SK-N-SH (cell line): Measurements from ENCODE around the gene MRPS15. TPM values are rescaled to one million over a fixed set of nuclear protein-coding genes. Genes with fewer than 3 reads are reported as not detected.

ENCODE experiments used
- CTCF ChIA-PET: fragments of 300-600, 350-600 bp; formaldehyde crosslinking; extraction: SDS; loops from one replicate; lab custom pipeline; 2021; lab: Yijun Ruan, JAX
- POLR2A ChIA-PET: fragments of 350-600 bp; sonication (Branson Sonifier 250); formaldehyde crosslinking; extraction: SDS; loops from one replicate; lab custom pipeline; 2020; ENCODE audit warnings: antibody characterized with exemption, inconsistent platforms; lab: Yijun Ruan, JAX
- DNase-seq: peaks from one replicate; pipeline ENCODE4 v3.0.0; 2012
- H2AFZ ChIP-seq: fragments of 200-600 bp; sonication (generic); 2 replicates; pipeline ENCODE4 v1.8.1; 2016; ENCODE audit warnings: antibody characterized with exemption, mild to moderate bottlenecking, low read depth
- H3F3A ChIP-seq: fragments of 200-600 bp; sonication (generic); replicated peaks from 2 replicates; pipeline ENCODE3; 2016; ENCODE audit warnings: antibody characterized with exemption, mild to moderate bottlenecking; ENCODE audit not compliant: insufficient read depth
- H3K27ac ChIP-seq, 2 experiments: fragments of 200-500 bp in 1 of 2; fragments of 200-600 bp in 1 of 2; sonication (Bioruptor generic) in 1 of 2; sonication (generic), shearing (Covaris generic) in 1 of 2; 2 replicates each; pipeline versions ENCODE4 v1.5.1 to v1.6.1; 2014 to 2016; ENCODE audit warnings: low read depth in 2 of 2, inconsistent platforms in 1 of 2, low read length in 1 of 2, mild to moderate bottlenecking in 1 of 2, mixed read lengths in 1 of 2
- H3K27me3 ChIP-seq: fragments of 200-600 bp; sonication (generic), shearing (Covaris generic); 2 replicates; pipeline ENCODE4 v1.6.1; 2016; ENCODE audit warnings: mixed run types; ENCODE audit not compliant: insufficient read depth
- H3K36me3 ChIP-seq, 2 experiments: fragments of 200-500 bp in 1 of 2; fragments of 200-600 bp in 1 of 2; sonication (Bioruptor generic) in 1 of 2; sonication (generic) in 1 of 2; replicated peaks in 1 of 2; 2 replicates each; pipeline versions ENCODE3 to v1.5.1; 2014 to 2016; ENCODE audit warnings: low read length in 1 of 2, mild to moderate bottlenecking in 1 of 2; ENCODE audit not compliant: insufficient read depth in 2 of 2, control insufficient read depth in 1 of 2
- H3K4me1 ChIP-seq, 2 experiments: fragments of 200-500 bp in 1 of 2; fragments of 200-600 bp in 1 of 2; sonication (Bioruptor generic) in 1 of 2; sonication (generic), shearing (Covaris generic) in 1 of 2; 2 replicates each; pipeline versions ENCODE4 v1.5.1 to v1.6.1; 2014 to 2016; ENCODE audit warnings: low read depth in 1 of 2, low read length in 1 of 2, mixed run types in 1 of 2; ENCODE audit not compliant: insufficient read depth in 2 of 2, control insufficient read depth in 1 of 2
- H3K4me2 ChIP-seq: fragments of 200-600 bp; sonication (generic), shearing (Covaris generic); 2 replicates; pipeline ENCODE4 v1.6.1; 2017; ENCODE audit warnings: mixed run types
- H3K4me3 ChIP-seq, 2 experiments: fragments of 200-500 bp in 1 of 2; fragments of 200-600 bp in 1 of 2; sonication (Bioruptor generic) in 1 of 2; sonication (generic), shearing (Covaris generic) in 1 of 2; 2 replicates each; pipeline versions ENCODE4 v1.5.1 to v1.8.1; 2014 to 2016; ENCODE audit warnings: low read depth in 2 of 2, inconsistent platforms in 1 of 2, low read length in 1 of 2, mild to moderate bottlenecking in 1 of 2, mixed read lengths in 1 of 2, moderate library complexity in 1 of 2
- H3K79me2 ChIP-seq: fragments of 200-600 bp; sonication (generic); 2 replicates; pipeline ENCODE4 v1.8.1; 2017; ENCODE audit warnings: mild to moderate bottlenecking; ENCODE audit not compliant: insufficient read depth
- H3K9ac ChIP-seq: fragments of 200-600 bp; sonication (generic); 2 replicates; pipeline ENCODE4 v1.6.1; 2017; ENCODE audit warnings: mixed run types
- H3K9me2 ChIP-seq: fragments of 200-600 bp; sonication (generic); 2 replicates; pipeline ENCODE4 v1.6.1; 2017; ENCODE audit warnings: mixed run types
- H3K9me3 ChIP-seq: fragments of 200-600 bp; sonication (generic); 2 replicates; pipeline ENCODE4 v1.6.1; 2017; ENCODE audit warnings: mixed run types, mild to moderate bottlenecking, moderate library complexity
- H4K20me1 ChIP-seq: fragments of 200-600 bp; sonication (generic); 2 replicates; pipeline ENCODE4 v1.6.1; 2017; ENCODE audit warnings: mild to moderate bottlenecking, mixed run types; ENCODE audit not compliant: insufficient read depth
- CHD2 ChIP-seq: fragments of 150-350 bp; IDR thresholded peaks from 2 replicates; pipeline ENCODE4 v1.6.1; 2018; ENCODE audit warnings: low read length; ENCODE audit not compliant: partially characterized antibody
- EP300 ChIP-seq, 2 experiments: IDR thresholded peaks; 2 replicates each; pipeline versions ENCODE4 v1.4.0 to v1.6.1; 2012; ENCODE audit warnings: borderline replicate concordance in 1 of 2, low read depth in 1 of 2, low read length in 1 of 2
- FOSL2 ChIP-seq: IDR thresholded peaks from 2 replicates; pipeline ENCODE4 v1.4.0; 2012; ENCODE audit warnings: low read depth, mild to moderate bottlenecking, moderate library complexity, borderline replicate concordance
- GABPA ChIP-seq: IDR thresholded peaks from 2 replicates; pipeline ENCODE4 v1.4.0; 2012; ENCODE audit warnings: low read depth, mild to moderate bottlenecking
- GATA2 ChIP-seq: sonication (generic); formaldehyde crosslinking; IDR thresholded peaks from 2 replicates; pipeline ENCODE4 v1.5.0; 2020; ENCODE audit warnings: mild to moderate bottlenecking, missing genetic modification reagents
- JUND ChIP-seq: IDR thresholded peaks from 2 replicates; pipeline ENCODE4 v1.4.0; 2012
- RAD21 ChIP-seq: IDR thresholded peaks from 2 replicates; pipeline ENCODE4 v1.6.1; 2012; ENCODE audit warnings: mild to moderate bottlenecking, low read length
- RFX5 ChIP-seq: IDR thresholded peaks from 2 replicates; pipeline ENCODE4 v1.6.1; 2012; ENCODE audit warnings: mild to moderate bottlenecking, improper control_type of control experiment, low read length
- RXRA ChIP-seq: IDR thresholded peaks from 2 replicates; pipeline ENCODE4 v1.4.0; 2012; ENCODE audit warnings: low read depth, mild to moderate bottlenecking, borderline replicate concordance
- SIN3A ChIP-seq: IDR thresholded peaks from 2 replicates; pipeline ENCODE4 v1.6.1; 2012; ENCODE audit warnings: low read depth, mild to moderate bottlenecking, low read length, moderate library complexity, borderline replicate concordance
- TAF1 ChIP-seq: IDR thresholded peaks from 2 replicates; pipeline ENCODE4 v1.6.1; 2012; ENCODE audit warnings: low read depth, mild to moderate bottlenecking, low read length, moderate library complexity, borderline replicate concordance
- YY1 ChIP-seq: IDR thresholded peaks from 2 replicates; pipeline ENCODE4 v1.4.0; 2012; ENCODE audit warnings: low read depth, mild to moderate bottlenecking
- WGBS: methylation state at CpG from one replicate; pipeline ENCODE4 v1.1.6; 2017; ENCODE audit warnings: low lambda C conversion rate; 5-methylcytosine and 5-hydroxymethylcytosine counted together
- polyA plus RNA-seq, 3 experiments: library from polyadenylated mRNA; depleted of rRNA; stranded (reverse); fragments of >200 nt; gene quantifications; 2 replicates each; pipeline ENCODE4 v1.2.3, GENCODE V29; 2012
- TF ChIP-seq, protein P1 (sequence below): fragments of 150-350 bp; IDR thresholded peaks from 2 replicates; pipeline ENCODE4 v1.6.1; 2016; ENCODE audit warnings: mild to moderate bottlenecking, low read depth, low read length
- TF ChIP-seq, protein P2 (sequence below): IDR thresholded peaks from 2 replicates; pipeline ENCODE4 v1.4.0; 2012; ENCODE audit warnings: low read depth, borderline replicate concordance
- TF ChIP-seq, protein P3 (sequence below): IDR thresholded peaks from 2 replicates; pipeline ENCODE4 v1.6.1; 2012; ENCODE audit warnings: mild to moderate bottlenecking, low read depth, low read length, moderate library complexity

The MRPS15 gene
- polyA plus RNA-seq, 1 of the 3 experiments (the other 2 are of a cell fraction) = 75.1 TPM

DNA sequence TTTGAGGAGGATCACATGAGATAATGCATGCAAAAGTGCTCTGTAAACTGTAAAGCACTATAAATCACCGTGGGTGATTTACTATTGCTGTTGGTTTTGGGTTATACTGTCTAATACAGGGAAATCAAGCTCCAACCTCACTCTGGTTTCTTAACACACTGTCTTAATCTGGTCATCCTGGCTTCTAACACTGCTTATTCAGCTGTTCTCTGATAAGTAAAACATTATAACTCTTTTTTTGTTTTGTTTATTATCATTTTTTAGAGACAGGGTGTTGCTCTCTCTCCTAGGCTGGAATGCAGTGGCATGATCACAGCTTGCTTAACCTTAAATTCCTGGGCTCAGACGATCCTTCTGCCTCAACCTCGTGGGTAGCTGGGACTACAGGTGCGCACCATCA lies 44.6 kb downstream of the MRPS15 start:
- H4K20me1 ChIP-seq = no peaks in the 10 kb centered on the region
- H3K4me2 ChIP-seq = no peak overlapping the region
- POLR2A ChIA-PET = interaction anchor here (0.6 kb wide), 1 partner anchor 31 kb away, joined by 5 read pairs; the partner anchor contains the start of gene OSCP1
- no peak overlapping the region for H2AFZ ChIP-seq
- no peak for DNase-seq
- no peaks in the 10 kb centered on the region for H3K79me2 ChIP-seq
- 80% methylated on average over 4 of the region's 4 CpGs for WGBS
- no peak overlapping the region for H3K4me3 ChIP-seq
- H3F3A ChIP-seq = peaks cover 4% of the 10 kb centered on the region
- no peak overlapping the region for H3K27ac ChIP-seq
- H3K9ac ChIP-seq = no peak overlapping the region
- H3K9me2 ChIP-seq = no peaks in the 10 kb centered on the region
- no peaks in the 10 kb centered on the region for H3K27me3 ChIP-seq
- no peaks in the 10 kb centered on the region for H3K9me3 ChIP-seq
- peaks cover 0 to 5% of the 10 kb centered on the region in 2 experiments; a peak in 2 of 4 replicates for H3K4me1 ChIP-seq
- peaks cover 0 to 16% of the 10 kb centered on the region in 2 experiments for H3K36me3 ChIP-seq
- TF ChIP-seq, protein P1, sequence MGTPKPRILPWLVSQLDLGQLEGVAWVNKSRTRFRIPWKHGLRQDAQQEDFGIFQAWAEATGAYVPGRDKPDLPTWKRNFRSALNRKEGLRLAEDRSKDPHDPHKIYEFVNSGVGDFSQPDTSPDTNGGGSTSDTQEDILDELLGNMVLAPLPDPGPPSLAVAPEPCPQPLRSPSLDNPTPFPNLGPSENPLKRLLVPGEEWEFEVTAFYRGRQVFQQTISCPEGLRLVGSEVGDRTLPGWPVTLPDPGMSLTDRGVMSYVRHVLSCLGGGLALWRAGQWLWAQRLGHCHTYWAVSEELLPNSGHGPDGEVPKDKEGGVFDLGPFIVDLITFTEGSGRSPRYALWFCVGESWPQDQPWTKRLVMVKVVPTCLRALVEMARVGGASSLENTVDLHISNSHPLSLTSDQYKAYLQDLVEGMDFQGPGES = no peak
- CTCF ChIA-PET = interaction anchor here (0.9 to 5.3 kb wide), 13 partner anchors 17 to 326 kb away, joined by 3 to 31 read pairs (median 4); partner anchors contain the start of gene LSM10

DNA sequence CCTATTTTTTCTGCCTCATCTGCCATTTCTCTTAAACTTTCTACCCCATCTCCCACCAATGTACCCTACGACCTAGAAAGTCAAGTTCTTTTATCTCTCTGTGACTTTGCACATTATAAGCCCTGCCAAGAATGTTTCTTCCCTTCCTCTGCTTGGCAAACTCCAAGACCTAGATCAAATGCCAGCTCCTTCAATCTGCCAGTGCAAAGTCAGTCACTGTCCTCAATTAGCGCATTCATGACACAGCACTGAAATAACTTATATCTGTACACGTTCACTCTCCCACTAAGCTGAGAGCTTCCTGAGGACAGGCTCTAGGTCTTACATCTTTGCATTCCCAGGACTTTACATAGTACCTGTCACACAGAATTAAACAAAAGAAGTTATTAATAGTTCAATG lies 45.0 kb downstream of the MRPS15 start:
- no peak overlapping the region for H3K9ac ChIP-seq
- no peaks in the 10 kb centered on the region for H3K27me3 ChIP-seq
- H3F3A ChIP-seq = peaks cover 4% of the 10 kb centered on the region
- H3K9me2 ChIP-seq = no peaks in the 10 kb centered on the region
- no peak overlapping the region for H3K4me3 ChIP-seq
- ChIA-PET CTCF (interaction anchor here (1.0 to 5.3 kb wide), 6 partner anchors 38 to 284 kb away, joined by 3 to 31 read pairs (median 4); no protein-coding TSS in a partner anchor), POLR2A (interaction anchor here (0.6 kb wide), 1 partner anchor 77 kb away, joined by 4 read pairs; no protein-coding TSS in a partner anchor)
- H2AFZ ChIP-seq = no peak overlapping the region
- H3K4me2 ChIP-seq = no peak overlapping the region
- 88% methylated on average over 3 of the region's 3 CpGs for WGBS
- DNase-seq = no peak
- H3K9me3 ChIP-seq = no peaks in the 10 kb centered on the region
- peaks cover 0 to 16% of the 10 kb centered on the region in 2 experiments for H3K36me3 ChIP-seq
- H3K79me2 ChIP-seq = no peaks in the 10 kb centered on the region
- peaks cover 0 to 5% of the 10 kb centered on the region in 2 experiments; a peak in 2 of 4 replicates for H3K4me1 ChIP-seq
- no peaks in the 10 kb centered on the region for H4K20me1 ChIP-seq
- no peak overlapping the region for H3K27ac ChIP-seq
- TF ChIP-seq CHD2 = no peak
- no peak for TF ChIP-seq FOSL2
- TF ChIP-seq GABPA = no peak
- TF ChIP-seq GATA2 (CRISPR knock-in tag) = no peak
- TF ChIP-seq RAD21 = no peak
- TF ChIP-seq EP300 (IDR thresholded peaks at IDR 0.05; ENCODE audit: borderline replicate concordance in 1 of 2, low read depth in 1 of 2, low read length in 1 of 2) = no peak
- TF ChIP-seq, protein P2, sequence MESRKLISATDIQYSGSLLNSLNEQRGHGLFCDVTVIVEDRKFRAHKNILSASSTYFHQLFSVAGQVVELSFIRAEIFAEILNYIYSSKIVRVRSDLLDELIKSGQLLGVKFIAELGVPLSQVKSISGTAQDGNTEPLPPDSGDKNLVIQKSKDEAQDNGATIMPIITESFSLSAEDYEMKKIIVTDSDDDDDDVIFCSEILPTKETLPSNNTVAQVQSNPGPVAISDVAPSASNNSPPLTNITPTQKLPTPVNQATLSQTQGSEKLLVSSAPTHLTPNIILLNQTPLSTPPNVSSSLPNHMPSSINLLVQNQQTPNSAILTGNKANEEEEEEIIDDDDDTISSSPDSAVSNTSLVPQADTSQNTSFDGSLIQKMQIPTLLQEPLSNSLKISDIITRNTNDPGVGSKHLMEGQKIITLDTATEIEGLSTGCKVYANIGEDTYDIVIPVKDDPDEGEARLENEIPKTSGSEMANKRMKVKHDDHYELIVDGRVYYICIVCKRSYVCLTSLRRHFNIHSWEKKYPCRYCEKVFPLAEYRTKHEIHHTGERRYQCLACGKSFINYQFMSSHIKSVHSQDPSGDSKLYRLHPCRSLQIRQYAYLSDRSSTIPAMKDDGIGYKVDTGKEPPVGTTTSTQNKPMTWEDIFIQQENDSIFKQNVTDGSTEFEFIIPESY = no peak
- no peak for TF ChIP-seq JUND
- TF ChIP-seq SIN3A = no peak
- TF ChIP-seq RXRA = no peak
- TF ChIP-seq TAF1 = no peak
- no peak for TF ChIP-seq RFX5
- TF ChIP-seq, protein P1 = no peak
- no peak for TF ChIP-seq YY1
- TF ChIP-seq, protein P3, sequence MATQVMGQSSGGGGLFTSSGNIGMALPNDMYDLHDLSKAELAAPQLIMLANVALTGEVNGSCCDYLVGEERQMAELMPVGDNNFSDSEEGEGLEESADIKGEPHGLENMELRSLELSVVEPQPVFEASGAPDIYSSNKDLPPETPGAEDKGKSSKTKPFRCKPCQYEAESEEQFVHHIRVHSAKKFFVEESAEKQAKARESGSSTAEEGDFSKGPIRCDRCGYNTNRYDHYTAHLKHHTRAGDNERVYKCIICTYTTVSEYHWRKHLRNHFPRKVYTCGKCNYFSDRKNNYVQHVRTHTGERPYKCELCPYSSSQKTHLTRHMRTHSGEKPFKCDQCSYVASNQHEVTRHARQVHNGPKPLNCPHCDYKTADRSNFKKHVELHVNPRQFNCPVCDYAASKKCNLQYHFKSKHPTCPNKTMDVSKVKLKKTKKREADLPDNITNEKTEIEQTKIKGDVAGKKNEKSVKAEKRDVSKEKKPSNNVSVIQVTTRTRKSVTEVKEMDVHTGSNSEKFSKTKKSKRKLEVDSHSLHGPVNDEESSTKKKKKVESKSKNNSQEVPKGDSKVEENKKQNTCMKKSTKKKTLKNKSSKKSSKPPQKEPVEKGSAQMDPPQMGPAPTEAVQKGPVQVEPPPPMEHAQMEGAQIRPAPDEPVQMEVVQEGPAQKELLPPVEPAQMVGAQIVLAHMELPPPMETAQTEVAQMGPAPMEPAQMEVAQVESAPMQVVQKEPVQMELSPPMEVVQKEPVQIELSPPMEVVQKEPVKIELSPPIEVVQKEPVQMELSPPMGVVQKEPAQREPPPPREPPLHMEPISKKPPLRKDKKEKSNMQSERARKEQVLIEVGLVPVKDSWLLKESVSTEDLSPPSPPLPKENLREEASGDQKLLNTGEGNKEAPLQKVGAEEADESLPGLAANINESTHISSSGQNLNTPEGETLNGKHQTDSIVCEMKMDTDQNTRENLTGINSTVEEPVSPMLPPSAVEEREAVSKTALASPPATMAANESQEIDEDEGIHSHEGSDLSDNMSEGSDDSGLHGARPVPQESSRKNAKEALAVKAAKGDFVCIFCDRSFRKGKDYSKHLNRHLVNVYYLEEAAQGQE = no peak
